ENCODE results near the gene RALB. TPM values are rescaled to one million over a fixed set of nuclear protein-coding genes. Genes with fewer than 3 reads are reported as not detected.

The RALB gene
- total and polyA plus RNA-seq, 2 of the 4 experiments (the other 2 are of a cell fraction), result 53.6 to 54.7 TPM

- H3K4me2 ChIP-seq (ENCODE audit: low read depth, low read length), result no peak overlapping the region
- peaks cover 3% of the 10 kb centered on the region; the same call in 1 of the 2 replicates for H4K20me1 ChIP-seq (ENCODE audit: insufficient read depth, low read length)
- no peak for ATAC-seq (ENCODE audit: low read depth)
- H2BK15ac ChIP-seq (ENCODE audit: low read depth, low read length), result no peak overlapping the region
- no peak overlapping the region for H3K27ac ChIP-seq (ENCODE audit: insufficient read depth, low read length)
- dilution Hi-C loops (cut with HindIII; ENCODE audit: low sequenced_read_pairs, unreplicated experiment) (no loop called here), in situ Hi-C loops (cut with MboI; ENCODE audit: low sequenced_read_pairs) (no loop called here), intact Hi-C loops (cut with micrococcal nuclease) (no loop called here)
- H3K27me3 ChIP-seq (ENCODE audit: control insufficient read depth, insufficient read depth, low read length), result no peaks in the 10 kb centered on the region
- H3K4me1 ChIP-seq (ENCODE audit: control insufficient read depth, insufficient read depth, low read length), result peaks cover 16% of the 10 kb centered on the region
- no peak overlapping the region for H2BK5ac ChIP-seq (ENCODE audit: low read depth, low read length, poor library complexity, severe bottlenecking)
- H3K9ac ChIP-seq (ENCODE audit: low read depth, low read length), result no peak overlapping the region
- no peak overlapping the region for H3K56ac ChIP-seq (ENCODE audit: extremely low read depth, insufficient read depth, low read length)
- no peak overlapping the region for H3K18ac ChIP-seq (ENCODE audit: low read depth, low read length)
- no peak overlapping the region for H3K4ac ChIP-seq (ENCODE audit: low read depth, low read length)
- 87% methylated on average over 4 of the region's 6 CpGs; no CpG with 5 or more reads in 1 of the 2 experiments for WGBS, 2 experiments (ENCODE audit: extremely low coverage in 2 of 2, insufficient read length in 1 of 2)
- CTCF ChIA-PET, result no interaction called here
- H3K9me3 ChIP-seq (ENCODE audit: control insufficient read depth, insufficient read depth, low read length), result no peaks in the 10 kb centered on the region
- peaks cover 0 to 5% of the 10 kb centered on the region in 2 experiments; a peak in 1 of 4 replicates for H3K79me1 ChIP-seq (ENCODE audit: low read depth in 1 of 2, low read length in 2 of 2)
- no TSS peak for BruUV-seq (replicated peaks)
- H2AFZ ChIP-seq (replicated peaks; ENCODE audit: low read length, poor library complexity), result no peak overlapping the region
- no peak overlapping the region for H3K4me3 ChIP-seq (ENCODE audit: insufficient read depth, low read depth, low read length)
- POLR2A ChIA-PET (ENCODE audit: unreplicated experiment), result no interaction called here
- H3K14ac ChIP-seq (replicated peaks; ENCODE audit: low read depth, low read length), result no peak overlapping the region
- DNase-seq, result peak; percentile 38
- no peak overlapping the region for H4K5ac ChIP-seq (ENCODE audit: low read depth, low read length)
- H3K23ac ChIP-seq (ENCODE audit: low read depth, low read length), result no peak overlapping the region
- no peak overlapping the region for H2BK120ac ChIP-seq (ENCODE audit: low read depth, low read length)
- no peak for TF ChIP-seq RFX5 (IDR thresholded peaks at IDR 0.05; ENCODE audit: low read depth, low read length)
- TF ChIP-seq RAD21 (IDR thresholded peaks at IDR 0.05; ENCODE audit: low read length), result no peak
- TF ChIP-seq POLR2A (IDR thresholded peaks at IDR 0.05; ENCODE audit: low read depth, low read length), result no peak
- no peak; the same call in 1 of the 2 replicates for TF ChIP-seq CEBPB (IDR thresholded peaks at IDR 0.05; ENCODE audit: low read depth, low read length)
- no peak for TF ChIP-seq MAZ (IDR thresholded peaks at IDR 0.05; ENCODE audit: borderline replicate concordance, low read depth, low read length)
- TF ChIP-seq USF2 (IDR thresholded peaks at IDR 0.05; ENCODE audit: low read depth, low read length), result no peak
- TF ChIP-seq MAFK (IDR thresholded peaks at IDR 0.05; ENCODE audit: low read depth, low read length), result no peak
- TF ChIP-seq ELK1 (IDR thresholded peaks at IDR 0.05; ENCODE audit: borderline replicate concordance, low read depth, low read length), result no peak
- no peak for TF ChIP-seq BHLHE40 (IDR thresholded peaks at IDR 0.05; ENCODE audit: low read depth, low read length)
- no peak for TF ChIP-seq NFE2L2 (IDR thresholded peaks at IDR 0.05; ENCODE audit: low read depth, low read length)
- TF ChIP-seq RCOR1 (IDR thresholded peaks at IDR 0.05; ENCODE audit: insufficient replicate concordance, low read length), result no peak
- TF ChIP-seq CTCF (conservative IDR thresholded peaks at IDR 0.05; ENCODE audit: low read depth, low read length), result no peak
- TF ChIP-seq FOS (IDR thresholded peaks at IDR 0.05; ENCODE audit: low read depth, low read length), result no peak
- no peak overlapping the region for H4K91ac ChIP-seq (ENCODE audit: insufficient read depth, low read depth, low read length)
- peaks cover 7% of the 10 kb centered on the region for H3K36me3 ChIP-seq (ENCODE audit: control insufficient read depth, insufficient read depth, low read length)
- H3K9me1 ChIP-seq (ENCODE audit: insufficient read depth, low read length), result peaks cover 14% of the 10 kb centered on the region
- H4K8ac ChIP-seq (ENCODE audit: low read depth in 2 of 2, low read length in 2 of 2), result no peak overlapping the region
- no peak overlapping the region for H2AK9ac ChIP-seq (replicated peaks; ENCODE audit: low read depth, low read length, poor library complexity)
- H2AK5ac ChIP-seq (ENCODE audit: low read depth, low read length), result no peak overlapping the region
- H2BK20ac ChIP-seq (ENCODE audit: low read depth, low read length), result no peak overlapping the region
These were observed 46.9 kb downstream of the RALB start for GRCh38 chr2:120299561-120299960.
